Measurements from ENCODE around the gene MAGED4. TPM values are rescaled to one million over a fixed set of nuclear protein-coding genes. Genes with fewer than 3 reads are reported as not detected.

Gene MAGED4, protein sequence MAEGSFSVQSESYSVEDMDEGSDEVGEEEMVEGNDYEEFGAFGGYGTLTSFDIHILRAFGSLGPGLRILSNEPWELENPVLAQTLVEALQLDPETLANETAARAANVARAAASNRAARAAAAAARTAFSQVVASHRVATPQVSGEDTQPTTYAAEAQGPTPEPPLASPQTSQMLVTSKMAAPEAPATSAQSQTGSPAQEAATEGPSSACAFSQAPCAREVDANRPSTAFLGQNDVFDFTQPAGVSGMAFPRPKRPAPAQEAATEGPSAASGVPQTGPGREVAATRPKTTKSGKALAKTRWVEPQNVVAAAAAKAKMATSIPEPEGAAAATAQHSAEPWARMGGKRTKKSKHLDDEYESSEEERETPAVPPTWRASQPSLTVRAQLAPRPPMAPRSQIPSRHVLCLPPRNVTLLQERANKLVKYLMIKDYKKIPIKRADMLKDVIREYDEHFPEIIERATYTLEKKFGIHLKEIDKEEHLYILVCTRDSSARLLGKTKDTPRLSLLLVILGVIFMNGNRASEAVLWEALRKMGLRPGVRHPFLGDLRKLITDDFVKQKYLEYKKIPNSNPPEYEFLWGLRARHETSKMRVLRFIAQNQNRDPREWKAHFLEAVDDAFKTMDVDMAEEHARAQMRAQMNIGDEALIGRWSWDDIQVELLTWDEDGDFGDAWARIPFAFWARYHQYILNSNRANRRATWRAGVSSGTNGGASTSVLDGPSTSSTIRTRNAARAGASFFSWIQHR
- total RNA-seq (2022; extraction: Qiagen RNA extraction): 5.9 to 11.3 TPM (median 8.9 TPM) in 5 replicates

DNA sequence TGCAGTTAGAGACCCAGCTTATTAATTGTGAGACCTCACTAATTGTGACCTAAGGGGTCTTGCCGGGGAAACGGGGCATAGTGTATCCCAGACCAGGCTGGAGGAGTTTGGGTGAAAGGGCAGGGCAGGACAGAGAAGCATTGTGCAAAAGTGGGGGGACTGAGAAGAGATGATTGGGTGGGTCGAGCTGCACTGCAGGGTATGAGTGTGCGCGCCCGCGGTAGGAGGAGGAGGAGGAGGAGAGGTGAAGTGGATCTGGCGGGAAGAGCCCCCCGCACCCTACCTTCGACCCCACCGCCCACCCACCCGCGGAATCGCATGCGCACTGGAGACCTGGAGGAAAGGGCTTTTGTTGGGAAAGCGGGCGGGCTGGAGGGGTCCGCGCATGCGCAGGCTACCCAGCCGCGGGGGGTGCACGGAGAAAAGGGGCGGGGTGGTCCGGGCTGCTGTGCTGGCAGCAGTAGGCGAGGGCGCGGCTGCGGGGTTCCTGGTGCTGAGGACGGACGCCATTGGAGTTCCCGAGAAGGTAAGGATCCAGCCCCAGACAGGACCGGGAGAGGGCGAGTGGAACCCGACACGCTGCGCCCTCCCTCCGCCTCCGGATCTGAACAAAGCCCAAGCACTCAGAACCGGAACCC is at the start of gene MAGED4:
Gene MAGED4, plus strand, starts transcription at position 449 of the 638 bp plus-strand sequence. CDS start 1,035 bp downstream, outside the sequence.

Other genes with a start within 250 kb of the MAGED4 start
- 8.3 to 16.4 TPM (median 10.3 TPM) in 5 replicates for gene MAGED4B, start 115.7 kb upstream of the MAGED4 start, total RNA-seq (2022; extraction: Qiagen RNA extraction)
- gene XAGE2, start 184.1 kb downstream of the MAGED4 start, total RNA-seq (2022; extraction: Qiagen RNA extraction): not detected in 5 replicates

All from A549 treated with dexamethasone at 1 μM for 4 hours (cell line).